Calu3 (cell line): ENCODE results near the gene FGR. TPM values are rescaled to one million over a fixed set of nuclear protein-coding genes. Genes with fewer than 3 reads are reported as not detected.
"Not testable (repeated sequence)": the region's sequence is repeated elsewhere in the genome, so short reads cannot be mapped to it uniquely, and the experiment has no call there.

Experiments
- BruUV-seq: library from RNA; stranded (reverse); fragments of 400-500 nt; replicated peaks from 2 replicates; lab custom pipeline; 2021; lab: Mats Ljungman, UMichigan
- CTCF ChIA-PET: fragments of 300-600 bp; sonication (Branson Sonifier 250); formaldehyde crosslinking; loops from one replicate; lab custom pipeline; 2022; ENCODE audit warnings: antibody characterized with exemption; lab: Charles Lee
- DNase-seq: peaks from one replicate; pipeline ENCODE4 v3.0.0; 2022
- H3K27ac Mint-ChIP-seq: one replicate; pipeline ENCODE4 v1.8.0; 2022; ENCODE audit warnings: mixed read lengths; ENCODE audit not compliant: unreplicated experiment
- H3K27me3 Mint-ChIP-seq: one replicate; pipeline ENCODE4 v1.8.0; 2022; ENCODE audit warnings: mixed read lengths; ENCODE audit not compliant: unreplicated experiment
- H3K36me3 Mint-ChIP-seq: one replicate; pipeline ENCODE4 v1.8.0; 2022; ENCODE audit warnings: mild to moderate bottlenecking, moderate library complexity, mixed read lengths; ENCODE audit not compliant: insufficient read depth, unreplicated experiment
- H3K4me1 Mint-ChIP-seq: one replicate; pipeline ENCODE4 v1.8.0; 2022; ENCODE audit warnings: mild to moderate bottlenecking, low read depth, mixed read lengths; ENCODE audit not compliant: unreplicated experiment
- H3K4me3 Mint-ChIP-seq: one replicate; pipeline ENCODE4 v1.8.0; 2022; ENCODE audit warnings: mild to moderate bottlenecking, low read depth, moderate library complexity, mixed read lengths; ENCODE audit not compliant: unreplicated experiment
- H3K9me3 Mint-ChIP-seq: one replicate; pipeline ENCODE4 v1.8.0; 2022; ENCODE audit warnings: low read depth, mixed read lengths; ENCODE audit not compliant: unreplicated experiment
- CTCF ChIP-seq: fragments of 200-600 bp; IDR thresholded peaks from one replicate; pipeline ENCODE4 v1.8.0; 2022; ENCODE audit warnings: antibody characterized with exemption; ENCODE audit not compliant: unreplicated experiment
- intact Hi-C: fragments of 100-400 bp; cut with micrococcal nuclease; formaldehyde crosslinking; loops from one replicate; pipeline ENCODE4 v1.10.0; 2022; ENCODE audit not compliant: unreplicated experiment
- total RNA-seq: library from RNA; stranded (reverse); gene quantifications from 2 replicates; pipeline ENCODE4 v1.2.3, GENCODE V29; 2022

The FGR gene
- total RNA-seq, 1 experiment from 2014 or later: not detected

GRCh38 chr1:27622828-27623227 lies 12.2 kb downstream of the FGR start:
- CTCF ChIA-PET: no interaction called here
- DNase-seq: no peak
- no TSS peak for BruUV-seq
- intact Hi-C loops: no loop called here
- Mint-ChIP-seq H3K9me3 (no peaks in the 10 kb centered on the region), H3K4me3 (no peak overlapping the region), H3K27ac (no peak overlapping the region), H3K36me3 (no peaks in the 10 kb centered on the region), H3K27me3 (peaks cover 21% of the 10 kb centered on the region), H3K4me1 (no peaks in the 10 kb centered on the region)
- TF ChIP-seq CTCF: no peak

GRCh38 chr1:27621051-27621920 lies 13.7 kb downstream of the FGR start:
- intact Hi-C loops: no loop called here
- Mint-ChIP-seq H3K27ac (no peak overlapping the region), H3K9me3 (no peaks in the 10 kb centered on the region), H3K36me3 (no peaks in the 10 kb centered on the region), H3K4me1 (no peaks in the 10 kb centered on the region), H3K27me3 (peaks cover 37% of the 10 kb centered on the region), H3K4me3 (no peak overlapping the region)
- DNase-seq: no peak
- CTCF ChIA-PET: interaction anchor here (0.6 to 1.8 kb wide), 3 partner anchors 8 to 324 kb away, joined by 3 to 5 read pairs (median 4); no protein-coding TSS in a partner anchor
- BruUV-seq: no TSS peak
- no peak for TF ChIP-seq CTCF

DNA sequence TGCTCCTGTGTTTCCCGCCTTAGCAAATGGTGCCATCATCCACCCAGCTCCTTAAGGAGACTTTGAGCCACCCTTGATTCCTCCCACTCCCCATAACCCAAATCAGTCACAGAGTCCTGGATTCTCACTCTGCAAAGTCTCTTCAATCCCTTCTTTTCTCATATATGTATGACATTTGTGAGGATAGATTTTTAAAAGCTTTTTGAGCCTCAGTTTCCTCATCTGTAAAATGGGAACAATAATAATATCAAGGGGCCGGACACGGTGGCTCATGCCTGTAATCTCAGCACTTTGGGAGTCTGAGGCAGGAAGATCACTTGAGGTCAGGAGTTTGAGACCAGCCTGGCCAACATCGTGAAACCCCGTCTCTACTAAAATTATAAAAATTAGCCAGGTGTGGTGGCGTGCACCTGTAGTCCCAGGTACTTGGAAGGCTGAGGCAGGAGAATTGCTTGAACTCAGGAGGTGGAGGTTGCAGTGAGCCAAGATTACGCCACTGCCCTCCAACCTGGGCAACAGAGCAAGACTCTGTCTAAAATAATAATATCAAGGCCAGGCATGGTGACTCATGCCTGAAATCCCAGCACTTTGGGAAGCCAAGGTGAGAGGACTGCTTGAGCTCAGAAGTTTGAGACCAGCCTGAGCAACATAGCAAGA lies 15.1 kb downstream of the FGR start:
- H3K4me1 Mint-ChIP-seq, DNase-seq, H3K36me3 Mint-ChIP-seq, H3K4me3 Mint-ChIP-seq, intact Hi-C loops, BruUV-seq, H3K9me3 Mint-ChIP-seq, H3K27ac Mint-ChIP-seq: not testable (repeated sequence)
- CTCF ChIA-PET: interaction anchor here (1.8 kb wide), 1 partner anchor 49 kb away, joined by 4 read pairs; no protein-coding TSS in a partner anchor
- peaks cover 45% of the 10 kb centered on the region for H3K27me3 Mint-ChIP-seq

DNA sequence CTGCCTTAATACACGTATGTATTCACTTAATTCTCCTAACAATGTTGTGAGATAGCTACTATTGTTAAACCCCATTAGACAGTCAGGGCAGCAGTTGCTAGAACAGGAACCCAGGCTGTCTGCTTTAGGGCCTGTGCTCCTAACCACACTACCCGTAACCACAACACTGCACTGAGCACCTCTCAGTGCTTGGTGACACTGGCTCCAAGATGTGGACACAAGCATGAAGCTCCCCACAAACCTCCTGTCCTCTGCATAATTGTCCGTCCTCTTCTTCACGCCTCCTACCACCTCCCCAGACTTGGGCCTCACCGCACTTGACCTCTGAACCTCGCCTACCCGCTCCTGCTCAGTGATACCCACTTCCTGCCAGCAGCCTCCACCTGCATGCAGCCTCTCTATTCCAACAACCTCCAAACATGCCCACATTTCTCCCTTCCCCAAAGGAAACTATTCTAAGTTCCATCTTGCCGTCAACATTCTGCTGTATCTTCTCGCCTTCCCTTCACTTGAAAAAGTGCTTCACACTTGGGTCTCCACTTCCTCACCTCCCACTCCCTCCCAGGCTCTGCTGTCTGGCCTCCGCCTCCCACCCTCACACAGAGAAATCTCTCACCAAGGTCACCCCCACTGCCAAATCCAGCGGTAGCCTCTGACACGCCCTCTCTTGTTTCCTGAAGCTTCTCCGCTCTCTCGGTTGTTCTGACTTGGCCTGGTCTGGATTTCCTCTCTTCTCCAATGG lies 16.5 kb downstream of the FGR start:
- Mint-ChIP-seq H3K27me3 (peaks cover 45% of the 10 kb centered on the region), H3K36me3 (no peaks in the 10 kb centered on the region), H3K9me3 (no peaks in the 10 kb centered on the region), H3K4me3 (no peak overlapping the region), H3K27ac (no peak overlapping the region), H3K4me1 (no peaks in the 10 kb centered on the region)
- no TSS peak for BruUV-seq
- CTCF ChIA-PET: no interaction called here
- DNase-seq: no peak
- TF ChIP-seq CTCF: no peak
- intact Hi-C loops: no loop called here
